Right lobe of liver (tissue), 4 donors: Measurements from ENCODE around the gene GATA6.

Source experiments
- CTCF ChIP-seq, 4 donors: fragments of 200-600 bp in 3 of 4; fragments of 450-650 bp in 1 of 4; IDR thresholded peaks; one replicate each; pipeline versions ENCODE4 v1.5.1 to v1.8.0; 2016 to 2022; ENCODE audit warnings: antibody characterized with exemption in 4 of 4, mild to moderate bottlenecking in 2 of 4
- POLR2A ChIP-seq: fragments of 450-650 bp; IDR thresholded peaks from one replicate; pipeline ENCODE4 v1.6.1; 2017; ENCODE audit warnings: antibody characterized with exemption, mild to moderate bottlenecking
- donor health status: DM: no; HTN: no; CAD: no.
- donor health status: DM: no; HTN: no; CAD: no.
- donor health status: DM: no; HTN: yes; CAD: no.

- TF ChIP-seq CTCF (IDR thresholded peaks at IDR 0.05), result no peak
- no peak for TF ChIP-seq POLR2A
Observed at GRCh38 chr18:22223254-22223964, 54.0 kb downstream of the GATA6 start.
